ENCODE data around the gene FCN2.

FCN2 gene

GRCh38 chr9:134913041-134913712 lies 32.6 kb downstream of the FCN2 start:
- DNase-seq, result no peak

GRCh38 chr9:134913713-134914500 lies 33.3 kb downstream of the FCN2 start:
- peak in 1 of 4 experiments; percentile 1 for DNase-seq

- no peak for DNase-seq
Measured at GRCh38 chr9:134914501-134914834, 33.9 kb downstream of the FCN2 start.

GRCh38 chr9:134915046-134915985 lies 34.7 kb downstream of the FCN2 start:
- DNase-seq, result peak in 1 of 4 experiments; percentile 4

- peak in 1 of 4 experiments; percentile 38 for DNase-seq
Measured at GRCh38 chr9:134916161-134916665, 35.6 kb downstream of the FCN2 start.

- DNase-seq, result peak; percentile 61 to 87 (median 83)
Measured at GRCh38 chr9:134917431-134918373, 37.1 kb downstream of the FCN2 start, which contains the start of gene FCN1. TSS of gene FCN1 (minus strand) at chr9:134917912. CDS start at chr9:134917871, 41 bp downstream.

- no peak for DNase-seq
Measured at GRCh38 chr9:134918646-134919045, 38.0 kb downstream of the FCN2 start.

- peak; percentile 38 to 79 (median 66) for DNase-seq
Measured at GRCh38 chr9:134919303-134919702, 38.7 kb downstream of the FCN2 start.

GRCh38 chr9:134922066-134922931 lies 41.7 kb downstream of the FCN2 start:
- DNase-seq, result peak; percentile 87 to 94 (median 92)

- DNase-seq, result peak; percentile 57 to 80 (median 70)
Measured at GRCh38 chr9:134922932-134923240, 42.3 kb downstream of the FCN2 start.

GRCh38 chr9:134923466-134923865 lies 42.9 kb downstream of the FCN2 start:
- peak in 1 of 4 experiments; percentile 26 for DNase-seq

- peak; percentile 60 to 76 (median 63) for DNase-seq
Measured at GRCh38 chr9:134925011-134925511, 44.5 kb downstream of the FCN2 start.

- DNase-seq, result peak in 1 of 4 experiments; percentile 49
Measured at GRCh38 chr9:134928436-134929192, 48.0 kb downstream of the FCN2 start.

GRCh38 chr9:134929193-134930158 lies 48.9 kb downstream of the FCN2 start:
- DNase-seq, result peak; percentile 91 to 97 (median 96)

GRCh38 chr9:134930398-134930797 lies 49.8 kb downstream of the FCN2 start:
- DNase-seq, result no peak

- DNase-seq, result no peak
Measured at GRCh38 chr9:134932171-134932570, 51.6 kb downstream of the FCN2 start.

- DNase-seq, result peak in 2 of 4 experiments; percentile 45 to 48
Measured at GRCh38 chr9:134932606-134933005, 52.0 kb downstream of the FCN2 start.

- no peak for DNase-seq
Measured at GRCh38 chr9:134933076-134933659, 52.6 kb downstream of the FCN2 start.

All from suppressor macrophage (primary cell).